CMK (cell line): ENCODE results near the gene MBTPS1.

Source experiments
- DNase-seq: peaks from one replicate; pipeline ENCODE4 v3.0.0-alpha.2; 2010; ENCODE audit warnings: low read depth

Gene MBTPS1

DNA sequence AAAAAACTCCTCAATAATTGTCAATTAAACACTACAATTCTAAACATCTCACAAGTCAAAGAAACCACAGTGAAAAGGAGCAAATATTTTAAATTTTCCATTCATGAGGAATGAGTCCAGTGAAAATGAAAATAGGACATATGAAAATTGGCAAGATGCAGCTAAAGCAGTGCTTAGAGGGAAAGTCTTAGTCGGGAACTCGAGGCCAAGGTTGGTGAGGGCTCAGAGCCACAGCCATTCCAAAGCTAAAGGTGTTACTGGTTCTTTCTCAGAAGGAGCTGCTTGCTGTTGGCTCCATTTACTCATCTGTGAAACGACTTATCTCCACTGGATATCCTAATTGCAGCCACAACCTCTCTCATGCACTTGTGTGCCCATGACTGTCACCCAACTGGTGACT, 80.6 kb downstream of the MBTPS1 start:
- no peak for DNase-seq

DNA sequence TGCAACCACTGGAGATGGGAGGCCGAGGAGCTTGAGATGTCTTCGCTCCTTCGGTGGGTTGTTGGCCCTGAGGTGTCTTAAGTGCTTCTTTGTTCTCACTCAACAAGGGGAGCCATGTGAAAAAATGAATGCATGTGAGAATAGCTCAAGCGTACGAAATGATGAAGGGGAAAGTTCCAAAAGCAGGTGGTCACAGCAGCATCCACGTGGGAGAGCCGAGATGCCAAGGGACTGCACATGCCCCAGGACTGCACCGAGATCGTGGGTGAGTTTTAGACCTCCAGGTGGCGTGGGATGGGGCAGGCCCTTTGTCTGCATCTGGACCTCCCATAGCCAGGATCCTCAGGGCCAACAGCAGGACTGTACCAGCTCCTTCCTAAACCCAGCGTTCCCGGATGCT, 82.2 kb downstream of the MBTPS1 start:
- DNase-seq = no peak

DNA sequence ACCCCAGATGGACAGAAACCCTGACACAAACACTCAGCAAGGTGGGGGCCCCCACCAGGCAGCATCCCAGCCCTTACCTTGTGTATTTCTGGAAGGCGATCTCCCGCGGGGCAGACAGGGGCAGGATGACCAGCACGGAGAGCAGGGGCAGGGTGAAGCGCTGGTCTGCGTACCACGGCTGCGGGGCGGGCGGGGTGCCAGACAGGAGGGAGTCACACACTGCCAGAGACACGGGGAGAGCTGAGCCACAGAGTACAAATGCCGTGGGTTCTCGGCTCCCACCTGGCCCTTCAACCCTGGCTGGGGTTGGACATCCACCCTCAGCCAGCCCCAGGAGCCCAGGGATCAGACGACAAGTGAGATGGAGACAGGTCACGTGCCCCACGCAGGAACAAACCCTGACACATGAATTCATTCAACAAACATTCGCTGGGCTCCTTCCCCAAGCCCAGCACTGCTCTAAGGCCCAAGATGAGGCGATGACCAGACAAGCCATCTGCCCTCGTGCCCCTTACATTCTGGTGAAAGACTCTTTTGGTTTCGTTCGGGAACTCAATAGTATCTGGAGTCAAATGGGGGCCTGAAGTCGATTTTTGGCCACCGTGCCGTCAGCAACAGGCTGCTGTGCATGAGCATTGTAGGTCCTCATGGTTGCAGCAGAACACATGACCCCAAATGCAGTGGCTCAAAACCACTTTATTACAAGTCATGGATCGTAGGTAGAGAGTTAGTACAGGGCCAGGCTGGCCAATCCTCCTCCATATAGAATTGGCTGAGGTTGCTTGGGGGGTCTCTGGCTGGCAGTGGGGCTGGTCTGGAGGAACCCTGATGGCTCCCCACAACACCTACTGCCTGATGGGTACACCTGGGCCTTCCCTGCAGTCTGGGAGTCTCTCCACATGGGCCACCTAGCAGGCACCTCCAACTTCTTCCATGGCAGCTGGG, 83.2 kb downstream of the MBTPS1 start:
- DNase-seq = no peak

DNA sequence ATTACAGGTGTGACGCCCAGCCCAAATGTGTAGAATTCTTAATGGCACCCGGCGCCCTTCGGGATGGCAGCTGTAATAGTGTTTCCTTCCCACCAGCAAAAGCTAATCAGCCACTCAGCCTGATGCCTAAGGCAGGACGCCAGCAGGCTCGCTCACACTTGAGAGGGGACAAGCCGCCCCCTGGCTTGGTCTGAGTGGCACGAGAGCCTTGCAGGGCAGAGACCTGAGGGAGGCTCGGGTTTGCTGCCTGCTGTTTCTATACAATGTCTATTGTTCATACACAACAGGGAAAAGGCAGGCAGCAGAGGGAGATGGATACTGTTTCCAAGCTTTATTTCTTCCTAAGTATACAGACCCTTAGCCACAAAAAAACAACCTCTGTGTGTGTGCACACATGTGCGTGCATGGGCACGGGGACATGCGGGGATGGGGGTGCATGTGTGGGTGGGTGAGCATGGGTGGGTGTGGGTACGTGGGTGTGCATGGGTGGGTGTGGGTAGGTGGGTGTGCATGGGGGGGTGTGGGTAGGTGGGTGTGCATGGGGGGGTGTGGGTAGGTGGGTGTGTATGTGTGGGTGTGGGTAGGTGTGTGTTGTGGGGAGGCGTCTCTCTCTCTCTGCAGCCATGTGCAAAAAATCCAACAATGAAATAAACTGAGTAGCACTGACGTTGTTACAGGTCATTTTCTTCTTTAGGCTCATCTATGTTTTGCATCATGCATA, 84.1 kb downstream of the MBTPS1 start:
- no peak for DNase-seq

DNA sequence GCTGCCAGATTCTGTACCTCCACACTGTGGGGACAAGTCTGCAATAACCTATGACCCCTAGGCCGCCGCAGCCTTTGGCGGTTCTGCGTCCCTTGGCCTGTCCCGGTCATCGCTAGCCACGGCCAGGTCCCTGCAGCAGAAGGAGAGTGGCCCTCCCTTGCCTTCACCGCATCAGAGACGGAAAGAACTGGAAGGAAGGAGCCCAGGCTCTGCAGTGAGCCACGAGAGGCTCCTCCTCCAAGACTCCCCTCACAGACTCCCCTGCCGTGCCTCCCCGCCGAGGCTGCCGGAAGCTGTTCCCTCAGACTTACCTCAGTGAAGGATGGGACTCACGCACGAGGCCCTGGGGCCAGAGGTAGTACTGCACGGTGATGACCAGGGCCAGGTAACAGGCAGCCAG, 85.2 kb downstream of the MBTPS1 start:
- DNase-seq = no peak

DNA sequence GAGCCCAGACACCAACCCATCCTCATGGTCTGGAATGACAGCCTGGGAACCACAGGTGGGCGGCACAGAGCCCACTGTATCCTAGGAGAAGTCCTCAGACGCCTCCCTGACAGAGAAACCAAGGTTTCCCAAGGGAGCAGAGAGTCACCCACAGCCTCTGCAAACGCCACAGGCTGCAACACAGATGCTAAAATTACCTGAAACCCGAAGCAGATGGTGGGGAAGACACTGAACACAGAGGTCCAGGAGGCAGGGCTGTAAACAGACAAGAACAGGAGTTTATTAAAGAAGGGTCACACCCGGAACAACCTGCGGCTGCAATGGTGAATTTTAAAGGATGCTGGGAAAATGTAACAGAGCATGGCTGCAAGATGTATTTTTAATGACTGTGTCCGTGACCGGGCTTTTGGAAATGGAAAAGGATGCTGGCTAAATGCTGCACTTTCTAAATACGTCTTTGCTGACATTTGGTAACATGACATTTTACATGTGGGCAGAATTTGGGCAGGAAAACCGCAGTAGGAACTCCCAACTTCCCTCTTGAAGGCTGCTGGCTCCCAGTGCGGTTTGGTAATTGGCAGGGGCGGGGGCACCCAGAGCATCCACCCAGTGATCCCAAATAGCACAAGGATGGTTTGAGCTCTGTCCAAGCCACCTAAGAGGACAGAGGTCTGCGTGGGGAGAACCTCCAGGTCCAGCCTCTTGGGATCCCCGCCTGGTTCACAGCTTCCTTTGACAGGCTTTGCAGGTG, 87.3 kb downstream of the MBTPS1 start:
- DNase-seq = no peak

DNA sequence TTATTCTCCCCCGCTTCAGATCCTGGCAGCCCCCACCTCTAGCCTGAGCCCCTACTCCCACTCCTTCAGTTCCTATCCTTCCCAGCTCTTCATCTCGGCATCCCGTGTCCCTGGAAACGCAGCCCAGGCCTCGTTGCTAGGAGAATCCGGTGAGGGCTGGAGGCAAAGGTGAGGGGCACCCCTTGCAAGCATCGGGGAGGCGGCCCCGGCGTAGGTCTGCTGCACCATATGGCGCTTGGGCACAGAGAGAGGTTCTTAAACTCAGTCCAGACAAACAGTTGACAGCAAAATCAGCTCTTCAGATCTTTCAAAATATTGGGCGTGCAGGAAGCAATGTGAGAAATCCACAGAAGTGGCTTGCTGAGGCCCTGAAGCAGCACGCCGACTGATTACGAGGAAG, 89.1 kb downstream of the MBTPS1 start:
- DNase-seq = no peak

DNA sequence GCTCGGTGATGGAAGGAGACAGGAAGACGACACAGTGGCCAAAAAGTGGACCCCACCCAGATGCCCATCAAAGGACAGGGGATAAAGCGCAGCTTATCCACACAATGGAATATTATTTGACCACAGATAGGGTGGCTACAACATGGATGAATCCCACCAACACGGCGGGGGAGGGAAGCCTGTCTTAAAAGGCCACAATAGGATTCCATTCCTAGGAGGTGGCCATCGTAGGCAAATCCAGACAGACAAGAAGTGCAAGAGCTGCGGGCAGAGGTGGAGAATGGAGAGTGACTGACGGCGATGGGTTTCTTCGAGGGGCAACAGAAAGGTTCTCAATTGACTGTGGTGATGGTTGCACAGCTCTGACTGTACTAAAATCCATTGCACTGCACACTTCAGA, 90.1 kb downstream of the MBTPS1 start:
- no peak for DNase-seq

DNA sequence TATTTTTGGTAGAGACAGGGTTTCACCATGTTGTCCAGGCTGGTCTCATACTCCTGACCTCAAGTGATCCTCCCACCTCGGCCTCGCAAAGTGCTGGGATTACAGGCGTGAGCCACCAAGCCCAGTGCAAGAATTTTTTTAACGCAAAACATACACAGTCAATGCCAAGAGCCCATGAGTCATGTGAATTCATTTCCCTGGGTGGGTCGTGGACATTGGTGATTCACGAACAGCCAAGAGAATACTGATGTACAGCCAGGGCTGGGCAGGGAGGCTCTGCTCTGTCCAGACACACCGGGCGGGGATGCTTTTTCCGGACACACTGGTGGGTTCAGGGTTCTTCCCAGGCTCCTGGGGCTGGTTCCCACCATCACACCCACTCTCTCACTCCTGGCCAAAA, 91.9 kb downstream of the MBTPS1 start:
- no peak for DNase-seq

DNA sequence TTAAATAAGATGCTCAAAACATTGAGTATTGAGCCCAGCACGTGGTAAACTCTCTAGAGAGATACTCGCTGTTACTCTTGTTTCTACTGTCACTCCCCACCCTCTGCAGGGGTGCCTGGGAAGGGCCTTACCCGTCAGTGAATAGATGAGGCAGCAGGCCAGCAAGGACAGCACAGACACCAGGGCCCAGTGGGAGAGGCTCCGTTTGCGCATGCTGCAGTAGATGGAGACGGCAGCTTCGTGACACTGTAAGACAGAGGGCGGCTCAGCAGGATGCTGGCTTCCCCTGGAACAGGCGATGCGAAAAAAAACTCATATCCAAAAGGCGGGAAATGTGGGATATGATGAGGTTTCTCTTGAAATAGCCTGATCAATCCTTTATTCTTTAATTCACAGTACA, 94.1 kb downstream of the MBTPS1 start:
- DNase-seq = no peak

DNA sequence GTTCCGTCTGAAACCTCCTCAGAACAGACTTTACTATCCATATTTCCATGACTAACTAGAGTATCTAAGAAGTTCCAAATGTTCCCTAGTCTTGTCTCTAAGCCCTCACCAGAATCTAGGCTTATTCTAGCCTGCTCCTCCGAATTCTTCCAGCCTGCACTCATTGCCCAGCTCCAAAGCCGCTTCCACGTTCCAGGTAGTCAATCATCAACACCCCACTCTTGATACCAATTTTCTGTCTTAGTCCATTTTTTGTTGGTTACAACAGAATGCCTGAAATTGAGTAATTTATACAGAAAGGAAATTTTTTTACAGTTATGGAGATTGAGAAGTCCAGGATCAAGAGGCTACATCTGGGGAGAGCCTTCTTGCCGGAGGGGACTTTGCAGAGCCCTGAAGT, 95.3 kb downstream of the MBTPS1 start:
- no peak for DNase-seq

DNA sequence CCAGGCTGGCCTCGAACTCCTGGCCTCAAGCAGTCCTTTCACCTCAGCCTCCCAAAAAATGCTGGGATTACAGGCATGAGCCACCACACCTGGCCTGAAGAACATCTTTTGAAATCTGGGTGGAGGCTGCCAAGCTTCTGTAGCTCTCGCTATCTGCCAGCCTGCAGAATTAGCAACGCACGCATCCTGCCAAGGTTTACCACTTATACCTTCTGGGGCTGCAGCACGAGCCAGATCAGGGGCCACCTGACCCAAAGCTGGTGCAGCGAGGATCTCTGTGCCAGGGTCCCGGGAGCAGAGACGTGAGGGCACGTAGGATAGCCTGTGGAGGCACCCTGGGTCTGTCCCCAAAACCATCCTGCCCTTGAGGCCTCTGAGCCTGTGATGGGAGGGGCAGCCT, 96.4 kb downstream of the MBTPS1 start:
- no peak for DNase-seq

DNA sequence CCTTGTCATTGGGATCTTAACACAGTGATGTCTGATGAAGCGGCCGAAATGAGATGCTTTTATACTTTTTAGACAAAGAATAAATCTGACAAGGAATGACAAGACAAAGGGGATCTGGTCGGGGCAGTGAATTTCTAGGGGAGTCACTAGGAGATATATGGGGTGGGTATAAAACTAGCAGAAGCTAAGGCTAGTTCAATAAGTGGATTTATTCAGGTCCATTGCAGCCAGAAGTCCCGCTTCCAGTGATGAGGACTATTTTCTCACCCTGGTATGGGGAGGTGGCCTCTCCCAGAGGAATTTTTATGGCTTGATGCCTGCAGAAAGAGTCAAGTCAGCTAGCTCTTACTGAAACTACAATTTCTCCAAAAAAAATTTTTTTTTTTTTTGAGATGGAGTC, 98.0 kb downstream of the MBTPS1 start:
- no peak for DNase-seq

DNA sequence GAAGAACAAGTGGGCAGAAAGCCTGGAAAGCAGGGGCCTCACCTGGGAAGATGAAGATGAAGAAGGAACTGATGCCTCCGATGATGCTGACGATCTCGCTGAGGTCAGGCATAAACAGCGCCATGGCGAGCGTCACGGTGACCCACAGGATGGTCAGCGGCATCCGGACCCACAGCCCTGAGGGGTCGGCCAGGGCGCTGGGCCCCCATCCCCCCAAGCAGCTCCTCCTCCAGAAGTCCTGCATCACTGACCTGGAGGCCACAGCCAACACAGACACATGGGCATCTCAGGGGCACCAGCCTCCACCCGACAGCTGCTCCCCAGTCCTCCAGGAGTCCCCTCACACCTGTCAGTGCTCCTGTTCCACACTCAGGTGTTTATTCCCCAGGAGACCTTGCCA, 100.3 kb downstream of the MBTPS1 start:
- no peak for DNase-seq

DNA sequence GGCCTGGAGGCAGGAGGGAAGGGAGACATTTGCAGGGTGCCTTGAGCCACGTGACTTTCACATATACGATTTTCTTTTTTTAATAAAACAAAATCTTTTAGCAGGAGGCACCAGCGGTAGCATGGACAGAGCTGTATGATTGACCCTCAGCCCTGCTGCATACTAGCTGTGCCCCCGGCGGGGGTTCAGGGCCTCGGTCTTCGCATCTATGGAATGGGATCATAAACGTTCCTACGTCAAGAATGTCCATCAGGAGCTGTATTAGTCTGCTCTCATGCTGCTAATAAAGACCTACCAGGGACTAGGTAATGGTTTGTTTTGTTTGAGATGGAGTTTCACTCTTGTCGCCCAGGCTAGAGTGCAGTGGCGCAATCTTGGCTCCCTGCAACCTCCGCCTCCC, 101.3 kb downstream of the MBTPS1 start:
- no peak for DNase-seq

DNA sequence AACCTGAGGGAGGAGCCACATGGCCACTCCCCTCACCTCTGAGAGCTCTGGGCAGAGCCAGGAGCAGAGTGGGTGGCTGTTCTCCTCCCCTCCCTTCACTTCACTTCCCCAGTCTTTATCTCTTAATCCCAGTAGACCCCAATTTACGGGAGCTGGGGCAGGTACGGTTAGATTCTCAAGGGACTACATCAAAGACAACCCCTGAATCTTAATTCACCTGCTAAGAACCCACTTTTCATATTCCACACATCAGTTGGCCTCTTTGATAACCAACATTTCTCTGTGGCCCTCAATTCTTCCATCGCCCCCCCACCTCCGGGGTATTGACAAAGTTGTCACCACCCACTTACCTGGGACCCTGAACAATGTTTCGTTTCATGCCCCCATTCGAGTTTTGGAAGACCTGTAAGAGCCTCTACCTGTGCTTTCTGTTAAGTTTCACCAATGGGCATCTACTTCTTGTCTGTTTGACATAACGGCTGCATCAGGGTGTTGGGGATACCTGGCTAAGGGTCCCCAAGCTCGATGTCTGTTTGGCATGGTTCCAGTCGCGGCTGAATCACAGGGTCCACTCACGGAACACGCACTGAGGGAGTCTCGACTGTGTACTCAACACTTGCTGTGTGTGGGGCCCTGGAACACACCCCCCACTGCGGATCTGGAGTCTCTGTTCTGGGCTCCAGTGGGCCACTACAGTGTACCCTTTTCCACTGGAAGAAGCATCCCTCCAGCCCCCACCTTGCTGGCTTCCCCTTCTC, 102.0 kb downstream of the MBTPS1 start:
- DNase-seq = no peak

DNA sequence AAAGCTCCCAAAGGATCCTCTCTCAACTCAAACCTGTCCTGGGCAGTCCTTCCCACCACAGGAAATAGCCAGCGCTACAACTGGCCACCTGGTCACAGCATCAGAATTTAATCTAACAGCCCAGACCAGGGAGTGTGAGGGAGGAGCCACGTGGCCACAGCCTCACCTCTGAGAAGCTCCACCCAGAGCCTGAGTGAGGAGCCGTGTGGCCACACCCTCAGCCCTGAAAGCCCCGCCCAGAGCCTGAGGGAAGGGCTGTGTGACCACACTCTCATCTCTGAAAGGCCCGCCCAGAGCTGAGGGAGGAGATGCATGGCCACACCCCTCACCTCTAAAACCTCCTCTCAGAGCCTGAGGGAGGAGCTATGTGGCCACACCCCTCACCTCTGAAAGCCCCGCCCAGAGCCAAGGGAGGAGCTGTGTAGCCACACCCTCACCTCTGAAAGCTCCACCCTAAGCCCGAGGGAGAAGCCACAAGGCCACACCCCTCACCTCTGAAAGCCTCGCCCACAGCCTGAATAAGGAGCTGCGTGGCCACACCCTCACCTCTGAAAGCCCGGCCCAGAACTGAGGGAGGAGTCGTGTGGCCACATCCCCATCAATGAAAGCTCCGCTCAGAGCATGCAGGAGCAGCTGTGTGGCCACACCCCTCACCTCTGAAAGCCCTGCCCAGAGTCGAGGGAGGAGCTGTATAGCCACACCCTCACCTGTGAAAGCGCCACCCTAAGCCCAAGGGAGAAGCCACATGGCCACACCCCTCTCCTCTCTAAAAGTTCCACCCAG, 102.8 kb downstream of the MBTPS1 start:
- peak; percentile 95 for DNase-seq

DNA sequence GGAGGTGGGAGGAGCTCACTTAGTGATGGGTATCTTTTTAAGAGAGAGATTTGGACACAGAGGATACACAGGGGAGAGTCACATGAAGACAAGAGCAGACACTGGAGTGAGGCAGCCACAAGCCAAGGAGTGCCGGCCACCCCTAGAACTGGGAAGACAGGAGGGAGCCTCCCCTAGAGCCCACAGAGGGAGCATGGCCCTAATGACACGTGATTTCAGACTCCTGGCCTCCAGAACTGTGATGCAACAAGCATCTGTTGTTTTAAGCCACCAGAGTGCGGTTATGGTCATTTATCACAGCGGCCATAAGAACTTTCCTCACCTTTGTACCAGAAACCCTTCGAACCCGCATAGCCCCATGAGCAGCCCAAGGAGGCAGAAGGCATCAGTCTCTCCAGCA, 107.5 kb downstream of the MBTPS1 start:
- DNase-seq = no peak

DNA sequence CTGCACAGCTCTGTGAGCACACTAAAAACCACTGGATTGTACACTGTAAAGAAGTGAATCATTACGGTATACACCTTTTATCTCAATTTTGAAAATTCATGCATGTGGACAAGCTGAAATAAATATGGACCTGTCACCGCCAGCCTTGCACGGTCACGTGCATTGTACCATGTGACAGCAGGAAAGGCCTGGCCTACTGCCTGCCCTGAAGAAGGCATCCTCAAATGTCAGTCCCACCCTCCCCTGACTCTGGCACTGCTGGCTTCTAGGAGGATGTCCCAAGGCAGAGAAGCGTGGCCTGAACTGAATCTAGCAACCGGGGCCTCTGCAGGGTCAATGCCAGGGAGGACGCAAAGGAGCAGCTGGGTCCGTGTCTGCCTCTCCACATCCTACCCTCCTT, 108.8 kb downstream of the MBTPS1 start:
- no peak for DNase-seq

DNA sequence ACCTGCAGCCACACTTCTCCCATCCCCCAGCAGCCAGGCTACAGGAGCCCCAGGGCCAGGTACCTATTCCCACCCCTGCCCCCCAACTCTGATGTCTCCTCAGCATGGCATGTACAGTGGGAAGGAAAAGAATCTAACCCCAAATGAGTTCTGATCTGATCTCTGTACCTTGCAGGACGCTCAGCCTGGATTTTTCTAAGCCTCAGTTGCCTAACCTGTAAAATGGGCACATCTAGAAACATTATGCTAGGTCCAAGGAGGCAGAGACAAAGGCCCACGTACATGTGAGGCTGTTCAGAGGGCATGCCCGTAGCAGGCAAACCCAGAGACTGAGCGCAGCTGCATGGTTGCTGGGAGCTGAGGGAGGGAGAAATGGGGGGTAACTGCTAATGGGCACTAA, 109.2 kb downstream of the MBTPS1 start:
- DNase-seq = no peak

DNA sequence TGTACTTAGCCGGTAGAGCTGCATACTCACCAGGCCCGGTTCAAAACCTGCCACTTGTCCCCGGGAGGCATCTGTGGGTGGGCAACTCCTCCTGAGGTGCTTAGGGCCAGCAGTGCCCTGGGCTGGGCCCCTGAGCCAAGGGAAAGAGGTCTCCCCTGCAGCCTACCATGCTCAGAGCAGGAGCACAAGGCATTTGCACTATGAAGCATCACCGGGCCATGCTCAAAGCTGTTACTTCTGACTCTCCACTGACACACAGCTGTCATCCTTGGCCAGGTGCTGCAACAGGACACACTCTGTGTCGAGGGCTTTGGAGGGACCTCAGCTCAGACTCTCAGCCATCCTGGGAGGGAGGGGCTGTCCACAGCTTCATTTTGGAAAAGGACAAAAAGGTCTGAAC, 111.4 kb downstream of the MBTPS1 start:
- no peak for DNase-seq
